ENCODE measurements around the gene NCR3LG1.

Gene NCR3LG1

GRCh38 chr11:17395554-17395961 is 44.0 kb downstream of the NCR3LG1 start:
- H3K27me3 ChIP-seq, result no peaks in the 10 kb centered on the region
- no peak for TF ChIP-seq CTCF (IDR thresholded peaks at IDR 0.05)
- no peaks in the 10 kb centered on the region for H3K4me1 ChIP-seq
- H3K9me3 ChIP-seq, result no peaks in the 10 kb centered on the region
- H3K4me3 ChIP-seq, result no peak overlapping the region
- intact Hi-C loops (cut with DNase I; ENCODE audit: low total_unique reads), result no loop called here
- H3K36me3 ChIP-seq, result no peaks in the 10 kb centered on the region
- no peak for DNase-seq
- no peak overlapping the region for H3K27ac ChIP-seq

- intact Hi-C loops (cut with DNase I; ENCODE audit: low total_unique reads), result no loop called here
- H3K4me1 ChIP-seq, result no peaks in the 10 kb centered on the region
- no peaks in the 10 kb centered on the region for H3K36me3 ChIP-seq
- H3K27me3 ChIP-seq, result no peaks in the 10 kb centered on the region
- no peak overlapping the region for H3K4me3 ChIP-seq
- H3K27ac ChIP-seq, result no peak overlapping the region
- no peaks in the 10 kb centered on the region for H3K9me3 ChIP-seq
- no peak for TF ChIP-seq CTCF (IDR thresholded peaks at IDR 0.05)
- no peak for DNase-seq
These were observed 44.4 kb downstream of the NCR3LG1 start for GRCh38 chr11:17395978-17396377.

- H3K36me3 ChIP-seq, result no peaks in the 10 kb centered on the region
These were observed 45.2 kb downstream of the NCR3LG1 start for GRCh38 chr11:17396598-17397310.

GRCh38 chr11:17397311-17398002 is 45.9 kb downstream of the NCR3LG1 start:
- DNase-seq, result no peak
- H3K9me3 ChIP-seq, result no peaks in the 10 kb centered on the region
- H3K4me1 ChIP-seq, result no peaks in the 10 kb centered on the region
- no peaks in the 10 kb centered on the region for H3K36me3 ChIP-seq
- H3K27ac ChIP-seq, result no peak overlapping the region
- no peak overlapping the region for H3K4me3 ChIP-seq
- intact Hi-C loops (cut with DNase I; ENCODE audit: low total_unique reads), result no loop called here
- no peak for TF ChIP-seq CTCF (IDR thresholded peaks at IDR 0.05)
- no peaks in the 10 kb centered on the region for H3K27me3 ChIP-seq

More at GRCh38 chr11:17396598-17397310, 45.2 kb downstream of the NCR3LG1 start:
- Histone ChIP-seq H3K4me3 (no peak overlapping the region), H3K9me3 (no peaks in the 10 kb centered on the region), H3K27ac (no peak overlapping the region), H3K4me1 (no peaks in the 10 kb centered on the region), H3K27me3 (no peaks in the 10 kb centered on the region)
- intact Hi-C loops (cut with DNase I; ENCODE audit: low total_unique reads), result no loop called here
- TF ChIP-seq CTCF (IDR thresholded peaks at IDR 0.05), result no peak
- DNase-seq, result no peak

GRCh38 chr11:17399236-17399635 is 47.6 kb downstream of the NCR3LG1 start:
- intact Hi-C loops (cut with DNase I; ENCODE audit: low total_unique reads), result no loop called here
- Histone ChIP-seq H3K4me1 (no peaks in the 10 kb centered on the region), H3K27me3 (no peaks in the 10 kb centered on the region), H3K4me3 (no peak overlapping the region), H3K27ac (no peak overlapping the region), H3K9me3 (no peaks in the 10 kb centered on the region), H3K36me3 (no peaks in the 10 kb centered on the region)
- no peak for DNase-seq
- TF ChIP-seq CTCF (IDR thresholded peaks at IDR 0.05), result no peak

Data from tibial artery (tissue), 4 donors.